H9 (cell line): ENCODE results near the gene FILIP1. TPM values are rescaled to one million over a fixed set of nuclear protein-coding genes. Genes with fewer than 3 reads are reported as not detected.

ENCODE experiments used
- DNase-seq: peaks from one replicate; pipeline ENCODE4 v3.0.0-alpha.2; 2017
- H2AFZ ChIP-seq: one replicate; pipeline ENCODE4 v1.6.1; 2013; ENCODE audit warnings: mild to moderate bottlenecking, low read length, control low read depth, moderate library complexity
- H2AK5ac ChIP-seq: 2 replicates; pipeline ENCODE4 v1.6.1; 2013; ENCODE audit warnings: low read length, control low read depth, mixed read lengths; ENCODE audit not compliant: insufficient read length
- H2BK120ac ChIP-seq: one replicate; pipeline ENCODE4 v1.6.1; 2013; ENCODE audit warnings: low read depth, mild to moderate bottlenecking, low read length, control low read depth, inconsistent platforms; ENCODE audit not compliant: poor library complexity, severe bottlenecking
- H2BK12ac ChIP-seq: 2 replicates; pipeline ENCODE4 v1.6.1; 2013; ENCODE audit warnings: low read length, control low read depth, mixed read lengths, low read depth; ENCODE audit not compliant: insufficient read length
- H2BK15ac ChIP-seq: 2 replicates; pipeline ENCODE4 v1.6.1; 2013; ENCODE audit warnings: low read depth, low read length, control low read depth
- H2BK20ac ChIP-seq: one replicate; pipeline ENCODE4 v1.6.1; 2013; ENCODE audit warnings: low read depth, mild to moderate bottlenecking, low read length, control low read depth, inconsistent platforms; ENCODE audit not compliant: poor library complexity, severe bottlenecking
- H2BK5ac ChIP-seq: 2 replicates; pipeline ENCODE4 v1.6.1; 2013; ENCODE audit warnings: low read length, control low read depth, mixed read lengths; ENCODE audit not compliant: insufficient read length
- H3K14ac ChIP-seq: 2 replicates; pipeline ENCODE4 v1.6.1; 2013; ENCODE audit warnings: low read length, control low read depth; ENCODE audit not compliant: insufficient read depth
- H3K18ac ChIP-seq: 2 replicates; pipeline ENCODE4 v1.6.1; 2013; ENCODE audit warnings: low read depth, mild to moderate bottlenecking, mixed read lengths, low read length, control low read depth; ENCODE audit not compliant: insufficient read length
- H3K23ac ChIP-seq: 2 replicates; pipeline ENCODE4 v1.6.1; 2013; ENCODE audit warnings: low read length, control low read depth, mixed read lengths, low read depth; ENCODE audit not compliant: insufficient read length
- H3K23me2 ChIP-seq: 2 replicates; pipeline ENCODE4 v1.6.1; 2013; ENCODE audit warnings: low read depth, mild to moderate bottlenecking, mixed read lengths, low read length, control low read depth; ENCODE audit not compliant: insufficient read length, poor library complexity, severe bottlenecking
- H3K27ac ChIP-seq: 2 replicates; pipeline ENCODE4 v1.5.1; 2013; ENCODE audit warnings: low read length, control low read depth, mixed read lengths, low read depth; ENCODE audit not compliant: insufficient read length
- H3K27me3 ChIP-seq: 2 replicates; pipeline ENCODE4 v1.6.1; 2013; ENCODE audit warnings: low read length, control low read depth, inconsistent platforms; ENCODE audit not compliant: insufficient read depth
- H3K4ac ChIP-seq: 2 replicates; pipeline ENCODE4 v1.6.1; 2013; ENCODE audit warnings: low read depth, mild to moderate bottlenecking, control low read depth, inconsistent platforms, low read length, moderate library complexity
- H3K4me1 ChIP-seq: 2 replicates; pipeline ENCODE4 v1.6.1; 2013; ENCODE audit warnings: low read length, control low read depth, inconsistent platforms; ENCODE audit not compliant: insufficient read depth
- H3K4me2 ChIP-seq: 2 replicates; pipeline ENCODE4 v1.6.1; 2013; ENCODE audit warnings: low read length, control low read depth, mixed read lengths; ENCODE audit not compliant: insufficient read length, insufficient read depth
- H3K56ac ChIP-seq: 2 replicates; pipeline ENCODE4 v1.6.1; 2013; ENCODE audit warnings: low read depth, mild to moderate bottlenecking, mixed read lengths, low read length, control low read depth; ENCODE audit not compliant: insufficient read length
- H3K79me1 ChIP-seq: 2 replicates; pipeline ENCODE4 v1.6.1; 2013; ENCODE audit warnings: low read depth, mild to moderate bottlenecking, moderate library complexity, low read length, control low read depth, inconsistent platforms; ENCODE audit not compliant: insufficient read depth, poor library complexity, severe bottlenecking
- H3K79me2 ChIP-seq: 2 replicates; pipeline ENCODE4 v1.6.1; 2013; ENCODE audit warnings: low read length, control low read depth, inconsistent platforms; ENCODE audit not compliant: insufficient read depth
- H3K9ac ChIP-seq: 2 replicates; pipeline ENCODE4 v1.6.1; 2013; ENCODE audit warnings: low read length, control low read depth, mixed read lengths; ENCODE audit not compliant: insufficient read length; ENCODE audit errors: extremely low read depth
- H3K9me3 ChIP-seq: one replicate; pipeline ENCODE4 v1.6.1; 2013; ENCODE audit warnings: low read depth, low read length, inconsistent platforms; ENCODE audit not compliant: control insufficient read depth
- H3T11ph ChIP-seq: one replicate; pipeline ENCODE4 v1.6.1; 2013; ENCODE audit warnings: mild to moderate bottlenecking, low read length, control low read depth, inconsistent platforms
- H4K20me1 ChIP-seq: one replicate; pipeline ENCODE4 v1.6.1; 2013; ENCODE audit not compliant: control insufficient read depth, insufficient read length, insufficient read depth
- H4K5ac ChIP-seq: 2 replicates; pipeline ENCODE4 v1.6.1; 2013; ENCODE audit warnings: low read depth, mild to moderate bottlenecking, mixed read lengths, low read length, control low read depth; ENCODE audit not compliant: insufficient read length
- H4K8ac ChIP-seq: replicated peaks from 2 replicates; pipeline ENCODE4 v1.6.1; 2013; ENCODE audit warnings: low read length, control low read depth, mixed read lengths, low read depth; ENCODE audit not compliant: insufficient read length
- H4K91ac ChIP-seq: 2 replicates; pipeline ENCODE4 v1.6.1; 2013; ENCODE audit warnings: low read depth, mild to moderate bottlenecking, moderate library complexity, mixed read lengths, low read length, control low read depth; ENCODE audit not compliant: insufficient read length
- H3K27ac Mint-ChIP-seq, 3 experiments: 2 replicates in 2 of 3; 3 replicates in 1 of 3; pipeline ENCODE4 v1.8.0; 2020 to 2021; ENCODE audit warnings: mixed read lengths in 3 of 3, mild to moderate bottlenecking in 1 of 3, moderate library complexity in 1 of 3
- H3K27me3 Mint-ChIP-seq: 2 replicates; pipeline ENCODE4 v1.8.0; 2021; ENCODE audit warnings: low read depth, mild to moderate bottlenecking, moderate library complexity, mixed read lengths
- H3K36me3 Mint-ChIP-seq, 3 experiments: 2 replicates in 2 of 3; 3 replicates in 1 of 3; pipeline ENCODE4 v1.8.0; 2020 to 2021; ENCODE audit warnings: low read depth in 3 of 3, mixed read lengths in 3 of 3; ENCODE audit not compliant: insufficient read depth in 1 of 3
- H3K4me1 Mint-ChIP-seq, 2 experiments: 2 replicates each; pipeline ENCODE4 v1.8.0; 2020; ENCODE audit warnings: mixed read lengths in 2 of 2
- H3K4me3 Mint-ChIP-seq, 2 experiments: 2 replicates in 1 of 2; 3 replicates in 1 of 2; pipeline ENCODE4 v1.8.0; 2020 to 2021; ENCODE audit warnings: mild to moderate bottlenecking in 2 of 2, mixed read lengths in 2 of 2, moderate library complexity in 1 of 2
- H3K9me3 Mint-ChIP-seq, 2 experiments: 2 replicates in 1 of 2; 3 replicates in 1 of 2; pipeline ENCODE4 v1.8.0; 2020; ENCODE audit warnings: mild to moderate bottlenecking in 2 of 2, mixed read lengths in 2 of 2, moderate library complexity in 1 of 2
- WGBS: extraction: QIAGEN DNeasy Blood & Tissue Kit; methylation state at CpG from one replicate; pipeline ENCODE4 v1.1.7; 2013; ENCODE audit warnings: missing lambda C conversion rate, low lambda C conversion rate, mixed read lengths; ENCODE audit not compliant: insufficient read length; ENCODE audit errors: extremely low coverage; 5-methylcytosine and 5-hydroxymethylcytosine counted together
- total RNA-seq: library from RNA; stranded (reverse); gene quantifications from 2 replicates; pipeline ENCODE4 v1.2.1, GENCODE V29; 2021
- TF ChIP-seq, protein P1 (sequence below): fragments of 200-600 bp; sonication (generic); conservative IDR thresholded peaks from 3 replicates; pipeline ENCODE4 v1.8.0; 2021; ENCODE audit warnings: antibody characterized with exemption, mild to moderate bottlenecking

FILIP1 gene
- total RNA-seq, 1 experiment from 2014 or later = 10.5 TPM

DNA sequence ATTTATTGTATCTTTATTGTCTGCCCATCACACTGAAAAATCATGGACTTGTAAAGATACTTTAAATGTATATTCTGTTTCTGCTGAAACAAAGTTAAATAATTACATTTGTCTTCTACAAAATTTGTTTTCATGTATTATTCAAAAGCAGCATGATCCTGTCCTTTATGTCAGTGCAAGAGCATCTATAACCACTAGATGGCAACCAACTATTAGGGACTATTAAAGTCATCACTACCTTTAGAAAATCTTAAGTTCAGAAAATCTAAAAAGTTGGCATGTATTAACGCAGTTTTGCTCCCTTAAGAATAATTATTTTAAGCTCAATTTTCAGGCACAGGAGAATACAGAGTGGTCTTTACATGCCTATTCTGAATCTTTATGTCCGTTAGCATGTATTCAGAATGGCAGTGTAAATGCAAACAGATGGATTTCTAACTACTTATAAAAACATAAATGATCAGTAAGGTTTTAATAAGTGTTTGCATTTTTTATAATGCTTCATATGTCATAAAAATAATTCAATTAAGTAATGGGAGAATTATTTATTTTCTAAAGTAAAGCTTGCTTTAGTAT lies 226.8 kb downstream of the FILIP1 start:
- no peak overlapping the region for H2AK5ac ChIP-seq

More for the DNA sequence above, 226.8 kb downstream of the FILIP1 start:
- Histone ChIP-seq H3K56ac (no peak overlapping the region), H4K20me1 (no peaks in the 10 kb centered on the region), H3K9ac (no peak overlapping the region), H2BK120ac (no peak overlapping the region), H3K4ac (no peak overlapping the region), H2AFZ (no peak overlapping the region), H3K14ac (no peak overlapping the region), H3K4me2 (no peak overlapping the region), H4K8ac (no peak overlapping the region), H3K23ac (no peak overlapping the region), H3K27ac (no peak overlapping the region), H3K4me1 (peaks cover 5% of the 10 kb centered on the region; the same call in 1 of the 2 replicates), H3K18ac (no peak overlapping the region), H3T11ph (no peak overlapping the region), H3K27me3 (no peaks in the 10 kb centered on the region), H3K9me3 (no peaks in the 10 kb centered on the region), H2BK15ac (no peak overlapping the region), H4K91ac (no peak overlapping the region), H4K5ac (no peak overlapping the region), H3K79me2 (0 out of 2 replicates have a peak, but pooled peaks cover 4% of the 10 kb centered on the region), H2BK12ac (no peak overlapping the region), H3K23me2 (no peaks in the 10 kb centered on the region), H2BK20ac (no peak overlapping the region), H3K79me1 (no peaks in the 10 kb centered on the region), H2BK5ac (no peak overlapping the region)
- DNase-seq = no peak
- Mint-ChIP-seq H3K9me3 (peaks cover 0 to 3% of the 10 kb centered on the region in 2 experiments; a peak in 2 of 5 replicates), H3K4me1 (peaks cover 30 to 33% of the 10 kb centered on the region in 2 experiments), H3K4me3 (no peak overlapping the region), H3K27ac (peak overlapping the region in 2 of 3 experiments; percentile 20 to 40; a peak in 1 of 7 replicates), H3K36me3 (peaks cover 12 to 37% (median 27%) of the 10 kb centered on the region in 3 experiments), H3K27me3 (no peaks in the 10 kb centered on the region)
- TF ChIP-seq, protein P1, sequence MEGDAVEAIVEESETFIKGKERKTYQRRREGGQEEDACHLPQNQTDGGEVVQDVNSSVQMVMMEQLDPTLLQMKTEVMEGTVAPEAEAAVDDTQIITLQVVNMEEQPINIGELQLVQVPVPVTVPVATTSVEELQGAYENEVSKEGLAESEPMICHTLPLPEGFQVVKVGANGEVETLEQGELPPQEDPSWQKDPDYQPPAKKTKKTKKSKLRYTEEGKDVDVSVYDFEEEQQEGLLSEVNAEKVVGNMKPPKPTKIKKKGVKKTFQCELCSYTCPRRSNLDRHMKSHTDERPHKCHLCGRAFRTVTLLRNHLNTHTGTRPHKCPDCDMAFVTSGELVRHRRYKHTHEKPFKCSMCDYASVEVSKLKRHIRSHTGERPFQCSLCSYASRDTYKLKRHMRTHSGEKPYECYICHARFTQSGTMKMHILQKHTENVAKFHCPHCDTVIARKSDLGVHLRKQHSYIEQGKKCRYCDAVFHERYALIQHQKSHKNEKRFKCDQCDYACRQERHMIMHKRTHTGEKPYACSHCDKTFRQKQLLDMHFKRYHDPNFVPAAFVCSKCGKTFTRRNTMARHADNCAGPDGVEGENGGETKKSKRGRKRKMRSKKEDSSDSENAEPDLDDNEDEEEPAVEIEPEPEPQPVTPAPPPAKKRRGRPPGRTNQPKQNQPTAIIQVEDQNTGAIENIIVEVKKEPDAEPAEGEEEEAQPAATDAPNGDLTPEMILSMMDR = peak; percentile 89
- no CpG with 5 or more reads among the region's 2 CpGs for WGBS
